DOHH2 (cell line): ENCODE data around the gene CAPZA3.
"Not testable (repeated sequence)": the region's sequence is repeated elsewhere in the genome, so short reads cannot be mapped to it uniquely, and the experiment has no call there.

Experiments used
- H3F3A ChIP-seq: fragments of 200-600 bp; sonication (generic), shearing (Covaris generic); 2 replicates; pipeline ENCODE4 v1.6.0; 2016; ENCODE audit warnings: antibody characterized with exemption, mild to moderate bottlenecking; ENCODE audit not compliant: control insufficient read depth, insufficient read depth
- H3K27ac ChIP-seq: fragments of 200-600 bp; sonication (generic); 2 replicates; pipeline ENCODE4 v1.5.1; 2014; ENCODE audit warnings: low read depth, mild to moderate bottlenecking, low read length, moderate library complexity
- H3K27me3 ChIP-seq: fragments of 200-600 bp; sonication (generic); 2 replicates; pipeline ENCODE4 v1.6.1; 2014; ENCODE audit warnings: mild to moderate bottlenecking, low read length, mixed read lengths; ENCODE audit not compliant: control insufficient read depth
- H3K36me3 ChIP-seq: fragments of 200-600 bp; sonication (generic); 2 replicates; pipeline ENCODE4 v1.6.1; 2014; ENCODE audit warnings: mild to moderate bottlenecking, low read length, moderate library complexity, mixed read lengths; ENCODE audit not compliant: control insufficient read depth
- H3K4me1 ChIP-seq: fragments of 200-600 bp; sonication (generic); 2 replicates; pipeline ENCODE4 v1.6.1; 2014; ENCODE audit warnings: mild to moderate bottlenecking, low read length, mixed read lengths; ENCODE audit not compliant: control insufficient read depth
- H3K4me2 ChIP-seq: fragments of 200-600 bp; sonication (generic); 2 replicates; pipeline ENCODE4 v1.6.0; 2014; ENCODE audit warnings: mild to moderate bottlenecking, low read length, moderate library complexity
- H3K4me3 ChIP-seq: fragments of 200-600 bp; sonication (generic); 2 replicates; pipeline ENCODE4 v1.5.1; 2014; ENCODE audit warnings: mild to moderate bottlenecking, low read length, mixed read lengths
- H3K79me2 ChIP-seq: fragments of 200-600 bp; sonication (generic); 2 replicates; pipeline ENCODE4 v1.6.1; 2014; ENCODE audit warnings: mild to moderate bottlenecking, low read length, mixed read lengths; ENCODE audit not compliant: control insufficient read depth
- H3K9me2 ChIP-seq: fragments of 200-600 bp; sonication (generic); replicated peaks from 2 replicates; pipeline ENCODE4 v1.6.1; 2014; ENCODE audit warnings: mild to moderate bottlenecking, low read length, mixed read lengths; ENCODE audit not compliant: control insufficient read depth
- H3K9me3 ChIP-seq: fragments of 200-600 bp; sonication (generic); 2 replicates; pipeline ENCODE4 v1.6.1; 2014; ENCODE audit warnings: antibody characterized with exemption, low read length, mixed read lengths; ENCODE audit not compliant: control insufficient read depth, insufficient read depth
- H4K20me1 ChIP-seq: fragments of 200-600 bp; sonication (generic); 2 replicates; pipeline ENCODE4 v1.6.0; 2014; ENCODE audit warnings: low read depth, mild to moderate bottlenecking, antibody characterized with exemption, low read length, moderate library complexity; ENCODE audit not compliant: control insufficient read depth, insufficient read depth
- CTCF ChIP-seq: fragments of 200-600 bp; sonication (generic); IDR thresholded peaks from one replicate; pipeline ENCODE4 v1.5.1; 2014; ENCODE audit warnings: antibody characterized with exemption, mild to moderate bottlenecking, low read depth, low read length; ENCODE audit not compliant: poor library complexity, severe bottlenecking
- EZH2phosphoT487 ChIP-seq: fragments of 200-600 bp; sonication (generic); IDR thresholded peaks from 2 replicates; pipeline ENCODE4 v1.6.1; 2017; ENCODE audit warnings: borderline replicate concordance, mild to moderate bottlenecking, antibody characterized with exemption, low read length, moderate library complexity, mixed read lengths

The CAPZA3 gene

GRCh38 chr12:18737819-18738218 lies at the start of gene CAPZA3, which contains the start of gene PLCZ1:
TSS of gene CAPZA3 (plus strand) at chr12:18738119. CDS start at chr12:18738269, 150 bp downstream.
TSS of gene PLCZ1 (minus strand) at chr12:18738012. CDS start at chr12:18737371, 641 bp downstream.
- Histone ChIP-seq H3K36me3 (no peaks in the 10 kb centered on the region), H3K27me3 (no peaks in the 10 kb centered on the region), H3K27ac (no peak within 1 kb of the TSS), H3K4me2 (no peak within 1 kb of the TSS), H3K9me2 (no peaks in the 10 kb centered on the region), H4K20me1 (no peaks in the 10 kb centered on the region), H3F3A (no peaks in the 10 kb centered on the region), H3K4me1 (no peaks in the 10 kb centered on the region), H3K79me2 (no peaks in the 10 kb centered on the region), H3K9me3 (peaks cover 3% of the 10 kb centered on the region; the same call in 1 of the 2 replicates), H3K4me3 (no peak within 1 kb of the TSS)
- TF ChIP-seq EZH2phosphoT487 (no peak), CTCF (no peak)

GRCh38 chr12:18689771-18690170 lies 48.1 kb upstream of the CAPZA3 start:
- TF ChIP-seq EZH2phosphoT487 (no peak), CTCF (no peak)
- Histone ChIP-seq H3K27ac (no peak overlapping the region), H3F3A (no peaks in the 10 kb centered on the region), H3K4me1 (no peaks in the 10 kb centered on the region), H4K20me1 (no peaks in the 10 kb centered on the region), H3K36me3 (no peaks in the 10 kb centered on the region), H3K27me3 (no peaks in the 10 kb centered on the region), H3K9me2 (no peaks in the 10 kb centered on the region), H3K4me2 (no peak overlapping the region), H3K79me2 (no peaks in the 10 kb centered on the region), H3K4me3 (no peak overlapping the region), H3K9me3 (no peaks in the 10 kb centered on the region)

- no peaks in the 10 kb centered on the region for H3K27me3 ChIP-seq
- no peak overlapping the region for H3K4me2 ChIP-seq
Measured at GRCh38 chr12:18690653-18691052, 47.3 kb upstream of the CAPZA3 start.

GRCh38 chr12:18693986-18694385 lies 43.9 kb upstream of the CAPZA3 start:
- not testable (repeated sequence) for H3K27ac ChIP-seq, H3K27me3 ChIP-seq, H3K36me3 ChIP-seq, H3K4me2 ChIP-seq, H3K4me1 ChIP-seq, H3K4me3 ChIP-seq, H3F3A ChIP-seq, H4K20me1 ChIP-seq, H3K9me3 ChIP-seq, H3K9me2 ChIP-seq, H3K79me2 ChIP-seq

More at GRCh38 chr12:18690653-18691052, 47.3 kb upstream of the CAPZA3 start:
- Histone ChIP-seq H3K9me2 (no peaks in the 10 kb centered on the region), H3K79me2 (no peaks in the 10 kb centered on the region), H3K27ac (no peak overlapping the region), H3K9me3 (no peaks in the 10 kb centered on the region), H4K20me1 (no peaks in the 10 kb centered on the region), H3K36me3 (no peaks in the 10 kb centered on the region), H3F3A (no peaks in the 10 kb centered on the region), H3K4me3 (no peak overlapping the region), H3K4me1 (no peaks in the 10 kb centered on the region)
- TF ChIP-seq EZH2phosphoT487 (no peak), CTCF (no peak)
